H1 (cell line): ENCODE data around the gene LMNTD1. TPM values are rescaled to one million over a fixed set of nuclear protein-coding genes. Genes with fewer than 3 reads are reported as not detected.

Source experiments
- BRCA1 ChIP-seq: IDR thresholded peaks from 2 replicates; pipeline ENCODE4 v1.6.1; 2012; ENCODE audit warnings: low read depth, low read length, improper control_type of control experiment
- E2F6 ChIP-seq: IDR thresholded peaks from 2 replicates; pipeline ENCODE4 v1.6.1; 2012; ENCODE audit warnings: inconsistent platforms
- EGR1 ChIP-seq: IDR thresholded peaks from 2 replicates; pipeline ENCODE4 v1.6.1; 2011; ENCODE audit warnings: low read depth, low read length, borderline replicate concordance
- GTF2F1 ChIP-seq: IDR thresholded peaks from 2 replicates; pipeline ENCODE4 v1.6.1; 2012; ENCODE audit warnings: low read depth, low read length, improper control_type of control experiment, borderline replicate concordance
- JUND ChIP-seq: IDR thresholded peaks from 2 replicates; pipeline ENCODE4 v1.6.1; 2011; ENCODE audit warnings: mild to moderate bottlenecking, improper control_type of control experiment, low read length
- KDM5A ChIP-seq: fragments of 200-600 bp; IDR thresholded peaks from 2 replicates; pipeline ENCODE4 v1.7.1; 2012; ENCODE audit warnings: mild to moderate bottlenecking, low read length, inconsistent platforms, mixed read lengths
- MAFK ChIP-seq: IDR thresholded peaks from 2 replicates; pipeline ENCODE4 v1.6.1; 2012; ENCODE audit warnings: low read depth, mild to moderate bottlenecking, improper control_type of control experiment, low read length
- POLR2A ChIP-seq, 2 experiments: IDR thresholded peaks; 1 replicate in 1 of 2; 2 replicates in 1 of 2; pipeline ENCODE4 v1.6.1; 2011; ENCODE audit warnings: low read depth in 2 of 2, low read length in 2 of 2, mild to moderate bottlenecking in 2 of 2; ENCODE audit errors: control extremely low read depth in 1 of 2
- SP4 ChIP-seq: IDR thresholded peaks from 2 replicates; pipeline ENCODE4 v1.6.1; 2012; ENCODE audit warnings: low read length, inconsistent platforms
- SUZ12 ChIP-seq: fragments of 200-600 bp; sonication (generic); IDR thresholded peaks from 2 replicates; pipeline ENCODE4 v1.6.1; 2012; ENCODE audit warnings: mild to moderate bottlenecking, inconsistent platforms, low read length, moderate library complexity, mixed read lengths
- ZNF274 ChIP-seq: IDR thresholded peaks from 2 replicates; pipeline ENCODE4 v1.7.0; 2012; ENCODE audit warnings: low read length, borderline replicate concordance; ENCODE audit errors: extremely low read depth
- polyA plus RNA-seq, 7 experiments: library from polyadenylated mRNA; depleted of rRNA in 3 of 7; stranded (reverse) in 5 of 7; unstranded in 2 of 7; fragments of >200 nt in 5 of 7; fragments of 200-250 nt in 2 of 7; gene quantifications; 1 replicate in 5 of 7; 2 replicates in 1 of 7; 4 replicates in 1 of 7; pipeline versions ENCODE4 v1.2.1 to v1.2.3, GENCODE V29; 2011 to 2013; ENCODE audit warnings: missing spikeins in 2 of 7, mixed read lengths in 2 of 7
- total RNA-seq: library from RNA; stranded (reverse); fragmentation: NEBNext Ultra II Directional; extraction: Animal tissue kit (Norgen Biotek cat#: 25700); gene quantifications from 2 replicates; pipeline ENCODE4 v1.2.1, GENCODE V29; 2021
- TF ChIP-seq, protein P1 (sequence below): fragments of 300-600 bp; sonication (generic); IDR thresholded peaks from 2 replicates; pipeline ENCODE4 v1.7.1; 2012; ENCODE audit warnings: low read length, moderate library complexity, mild to moderate bottlenecking, inconsistent platforms; ENCODE audit not compliant: insufficient replicate concordance

Gene LMNTD1
- total and polyA plus RNA-seq, 2 of the 8 experiments (the other 6 are each of a cell fraction or from before 2014, with no cell fraction given): not detected

DNA sequence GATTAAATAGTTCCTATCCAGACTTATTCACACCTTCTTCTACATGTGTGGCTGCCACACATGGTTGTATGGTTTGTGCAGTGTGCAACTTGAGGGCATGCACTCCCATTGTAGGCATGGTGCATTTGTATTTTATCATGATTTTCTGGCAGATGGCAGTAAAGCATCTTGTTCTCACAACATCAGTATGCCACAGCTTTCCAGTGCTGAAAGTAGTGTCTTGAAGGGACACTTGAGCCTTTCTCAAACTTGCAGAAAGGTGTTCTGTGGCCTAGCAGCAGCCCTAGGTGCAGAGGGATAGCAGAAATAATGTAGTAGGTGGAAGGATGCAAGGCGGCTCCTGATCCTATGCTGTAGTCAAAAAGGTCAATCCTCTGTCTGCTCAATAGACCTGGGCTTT lies 72.9 kb downstream of the LMNTD1 start (continued):
- TF ChIP-seq, protein P1, sequence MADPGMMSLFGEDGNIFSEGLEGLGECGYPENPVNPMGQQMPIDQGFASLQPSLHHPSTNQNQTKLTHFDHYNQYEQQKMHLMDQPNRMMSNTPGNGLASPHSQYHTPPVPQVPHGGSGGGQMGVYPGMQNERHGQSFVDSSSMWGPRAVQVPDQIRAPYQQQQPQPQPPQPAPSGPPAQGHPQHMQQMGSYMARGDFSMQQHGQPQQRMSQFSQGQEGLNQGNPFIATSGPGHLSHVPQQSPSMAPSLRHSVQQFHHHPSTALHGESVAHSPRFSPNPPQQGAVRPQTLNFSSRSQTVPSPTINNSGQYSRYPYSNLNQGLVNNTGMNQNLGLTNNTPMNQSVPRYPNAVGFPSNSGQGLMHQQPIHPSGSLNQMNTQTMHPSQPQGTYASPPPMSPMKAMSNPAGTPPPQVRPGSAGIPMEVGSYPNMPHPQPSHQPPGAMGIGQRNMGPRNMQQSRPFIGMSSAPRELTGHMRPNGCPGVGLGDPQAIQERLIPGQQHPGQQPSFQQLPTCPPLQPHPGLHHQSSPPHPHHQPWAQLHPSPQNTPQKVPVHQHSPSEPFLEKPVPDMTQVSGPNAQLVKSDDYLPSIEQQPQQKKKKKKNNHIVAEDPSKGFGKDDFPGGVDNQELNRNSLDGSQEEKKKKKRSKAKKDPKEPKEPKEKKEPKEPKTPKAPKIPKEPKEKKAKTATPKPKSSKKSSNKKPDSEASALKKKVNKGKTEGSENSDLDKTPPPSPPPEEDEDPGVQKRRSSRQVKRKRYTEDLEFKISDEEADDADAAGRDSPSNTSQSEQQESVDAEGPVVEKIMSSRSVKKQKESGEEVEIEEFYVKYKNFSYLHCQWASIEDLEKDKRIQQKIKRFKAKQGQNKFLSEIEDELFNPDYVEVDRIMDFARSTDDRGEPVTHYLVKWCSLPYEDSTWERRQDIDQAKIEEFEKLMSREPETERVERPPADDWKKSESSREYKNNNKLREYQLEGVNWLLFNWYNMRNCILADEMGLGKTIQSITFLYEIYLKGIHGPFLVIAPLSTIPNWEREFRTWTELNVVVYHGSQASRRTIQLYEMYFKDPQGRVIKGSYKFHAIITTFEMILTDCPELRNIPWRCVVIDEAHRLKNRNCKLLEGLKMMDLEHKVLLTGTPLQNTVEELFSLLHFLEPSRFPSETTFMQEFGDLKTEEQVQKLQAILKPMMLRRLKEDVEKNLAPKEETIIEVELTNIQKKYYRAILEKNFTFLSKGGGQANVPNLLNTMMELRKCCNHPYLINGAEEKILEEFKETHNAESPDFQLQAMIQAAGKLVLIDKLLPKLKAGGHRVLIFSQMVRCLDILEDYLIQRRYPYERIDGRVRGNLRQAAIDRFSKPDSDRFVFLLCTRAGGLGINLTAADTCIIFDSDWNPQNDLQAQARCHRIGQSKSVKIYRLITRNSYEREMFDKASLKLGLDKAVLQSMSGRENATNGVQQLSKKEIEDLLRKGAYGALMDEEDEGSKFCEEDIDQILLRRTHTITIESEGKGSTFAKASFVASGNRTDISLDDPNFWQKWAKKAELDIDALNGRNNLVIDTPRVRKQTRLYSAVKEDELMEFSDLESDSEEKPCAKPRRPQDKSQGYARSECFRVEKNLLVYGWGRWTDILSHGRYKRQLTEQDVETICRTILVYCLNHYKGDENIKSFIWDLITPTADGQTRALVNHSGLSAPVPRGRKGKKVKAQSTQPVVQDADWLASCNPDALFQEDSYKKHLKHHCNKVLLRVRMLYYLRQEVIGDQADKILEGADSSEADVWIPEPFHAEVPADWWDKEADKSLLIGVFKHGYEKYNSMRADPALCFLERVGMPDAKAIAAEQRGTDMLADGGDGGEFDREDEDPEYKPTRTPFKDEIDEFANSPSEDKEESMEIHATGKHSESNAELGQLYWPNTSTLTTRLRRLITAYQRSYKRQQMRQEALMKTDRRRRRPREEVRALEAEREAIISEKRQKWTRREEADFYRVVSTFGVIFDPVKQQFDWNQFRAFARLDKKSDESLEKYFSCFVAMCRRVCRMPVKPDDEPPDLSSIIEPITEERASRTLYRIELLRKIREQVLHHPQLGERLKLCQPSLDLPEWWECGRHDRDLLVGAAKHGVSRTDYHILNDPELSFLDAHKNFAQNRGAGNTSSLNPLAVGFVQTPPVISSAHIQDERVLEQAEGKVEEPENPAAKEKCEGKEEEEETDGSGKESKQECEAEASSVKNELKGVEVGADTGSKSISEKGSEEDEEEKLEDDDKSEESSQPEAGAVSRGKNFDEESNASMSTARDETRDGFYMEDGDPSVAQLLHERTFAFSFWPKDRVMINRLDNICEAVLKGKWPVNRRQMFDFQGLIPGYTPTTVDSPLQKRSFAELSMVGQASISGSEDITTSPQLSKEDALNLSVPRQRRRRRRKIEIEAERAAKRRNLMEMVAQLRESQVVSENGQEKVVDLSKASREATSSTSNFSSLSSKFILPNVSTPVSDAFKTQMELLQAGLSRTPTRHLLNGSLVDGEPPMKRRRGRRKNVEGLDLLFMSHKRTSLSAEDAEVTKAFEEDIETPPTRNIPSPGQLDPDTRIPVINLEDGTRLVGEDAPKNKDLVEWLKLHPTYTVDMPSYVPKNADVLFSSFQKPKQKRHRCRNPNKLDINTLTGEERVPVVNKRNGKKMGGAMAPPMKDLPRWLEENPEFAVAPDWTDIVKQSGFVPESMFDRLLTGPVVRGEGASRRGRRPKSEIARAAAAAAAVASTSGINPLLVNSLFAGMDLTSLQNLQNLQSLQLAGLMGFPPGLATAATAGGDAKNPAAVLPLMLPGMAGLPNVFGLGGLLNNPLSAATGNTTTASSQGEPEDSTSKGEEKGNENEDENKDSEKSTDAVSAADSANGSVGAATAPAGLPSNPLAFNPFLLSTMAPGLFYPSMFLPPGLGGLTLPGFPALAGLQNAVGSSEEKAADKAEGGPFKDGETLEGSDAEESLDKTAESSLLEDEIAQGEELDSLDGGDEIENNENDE: no peak
- TF ChIP-seq MAFK (no peak), POLR2A (IDR thresholded peaks at IDR 0.05; ENCODE audit: control extremely low read depth in 1 of 2, low read depth in 2 of 2, low read length in 2 of 2) (no peak), SP4 (no peak), E2F6 (no peak), BRCA1 (no peak), KDM5A (no peak), SUZ12 (no peak), ZNF274 (no peak), GTF2F1 (no peak), EGR1 (no peak), JUND (no peak)
